ENCODE data around the gene TIFAB.

Gene TIFAB

DNA sequence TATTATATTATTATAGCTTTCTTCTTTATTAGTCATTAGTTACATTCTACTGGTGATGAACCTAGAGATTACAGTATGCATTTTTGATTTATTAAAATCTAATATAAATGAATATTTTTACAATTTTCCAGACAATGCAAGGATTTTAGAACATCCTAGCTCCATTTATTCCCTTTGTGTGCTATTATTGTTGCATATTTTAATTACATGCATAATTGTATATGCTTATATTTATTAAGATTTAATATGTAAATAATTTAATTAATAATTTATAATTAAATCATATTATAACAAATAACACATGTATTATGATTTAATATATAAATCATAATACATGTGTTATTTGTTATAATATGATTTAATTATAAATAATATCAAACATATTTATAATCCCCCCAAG, 29.7 kb downstream of the TIFAB start:
- no peak for DNase-seq

DNA sequence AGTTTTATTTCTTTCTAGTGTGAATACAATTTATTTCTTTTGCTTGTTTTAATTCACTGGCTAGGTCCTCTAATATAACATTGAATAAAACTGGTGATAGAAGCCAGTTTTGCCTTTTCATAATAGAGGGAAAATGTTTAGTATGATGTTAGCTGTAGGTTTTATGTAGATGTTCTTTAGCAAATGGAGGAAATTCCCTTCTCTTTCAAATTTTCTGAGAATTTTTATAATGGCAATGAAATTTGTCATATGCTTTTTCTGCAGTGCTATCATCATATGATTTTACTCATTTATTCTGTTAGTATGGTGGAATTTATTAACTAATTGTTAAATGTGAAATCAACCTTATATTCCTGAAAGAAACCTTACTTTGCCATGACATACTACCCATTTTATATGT, 35.1 kb downstream of the TIFAB start:
- DNase-seq, result no peak

DNA sequence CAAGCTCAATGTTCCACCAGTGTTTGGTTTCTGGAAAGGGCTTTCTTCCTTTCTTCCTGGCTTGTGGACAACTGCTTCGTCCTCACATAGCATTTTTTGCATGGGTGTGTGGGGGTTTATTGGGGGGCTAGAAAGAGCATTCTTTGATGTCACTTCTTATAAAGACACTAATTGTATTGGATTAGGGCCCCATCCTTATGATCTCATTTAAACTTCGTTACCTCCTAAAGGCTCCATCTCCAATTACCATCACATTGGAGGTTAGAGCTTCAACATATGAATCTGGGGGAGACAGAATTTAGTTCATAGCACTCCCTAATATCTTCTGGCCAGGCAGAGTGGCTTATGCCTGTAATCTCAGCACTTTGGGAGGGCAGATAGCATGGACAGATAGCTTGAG, 47.1 kb downstream of the TIFAB start:
- DNase-seq, result no peak

DNA sequence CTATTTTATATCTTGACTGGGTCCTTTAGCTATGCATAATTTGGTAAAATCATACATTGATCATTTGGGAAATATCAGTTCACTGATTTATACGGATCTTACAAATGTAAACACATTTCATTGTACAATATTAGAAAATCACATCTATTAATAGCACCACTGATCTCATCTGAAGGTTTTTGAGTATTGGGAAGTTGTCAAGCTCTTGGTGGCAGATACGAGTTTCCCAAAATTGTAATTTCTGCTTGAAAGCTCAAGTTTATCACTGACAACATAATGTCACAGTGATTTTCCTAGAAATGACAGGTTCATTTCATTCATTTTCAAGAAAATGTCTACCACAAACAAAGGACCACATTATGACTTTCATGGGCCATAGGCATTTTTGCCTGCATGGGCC, 50.1 kb downstream of the TIFAB start:
- DNase-seq, result no peak

DNA sequence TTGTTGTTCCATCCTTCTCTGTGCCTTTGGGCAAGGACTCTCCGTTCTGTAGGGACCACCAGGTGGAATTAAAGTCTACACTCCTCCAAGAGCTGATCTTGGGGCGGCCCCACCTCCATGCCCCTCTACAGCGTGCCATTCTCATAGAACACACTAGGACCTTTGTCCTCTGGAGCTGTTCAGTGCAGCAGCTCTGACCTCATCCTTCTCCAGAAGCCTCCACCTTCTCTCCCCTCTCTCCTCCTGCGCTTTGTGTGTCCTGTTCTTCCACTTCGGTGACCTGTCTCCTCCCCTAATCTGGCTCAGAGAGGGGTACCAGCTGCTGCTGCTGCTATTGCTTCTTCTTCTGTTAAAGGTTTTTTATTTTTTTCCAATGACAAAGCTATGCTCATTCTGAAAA, 51.3 kb downstream of the TIFAB start:
- DNase-seq, result no peak

DNA sequence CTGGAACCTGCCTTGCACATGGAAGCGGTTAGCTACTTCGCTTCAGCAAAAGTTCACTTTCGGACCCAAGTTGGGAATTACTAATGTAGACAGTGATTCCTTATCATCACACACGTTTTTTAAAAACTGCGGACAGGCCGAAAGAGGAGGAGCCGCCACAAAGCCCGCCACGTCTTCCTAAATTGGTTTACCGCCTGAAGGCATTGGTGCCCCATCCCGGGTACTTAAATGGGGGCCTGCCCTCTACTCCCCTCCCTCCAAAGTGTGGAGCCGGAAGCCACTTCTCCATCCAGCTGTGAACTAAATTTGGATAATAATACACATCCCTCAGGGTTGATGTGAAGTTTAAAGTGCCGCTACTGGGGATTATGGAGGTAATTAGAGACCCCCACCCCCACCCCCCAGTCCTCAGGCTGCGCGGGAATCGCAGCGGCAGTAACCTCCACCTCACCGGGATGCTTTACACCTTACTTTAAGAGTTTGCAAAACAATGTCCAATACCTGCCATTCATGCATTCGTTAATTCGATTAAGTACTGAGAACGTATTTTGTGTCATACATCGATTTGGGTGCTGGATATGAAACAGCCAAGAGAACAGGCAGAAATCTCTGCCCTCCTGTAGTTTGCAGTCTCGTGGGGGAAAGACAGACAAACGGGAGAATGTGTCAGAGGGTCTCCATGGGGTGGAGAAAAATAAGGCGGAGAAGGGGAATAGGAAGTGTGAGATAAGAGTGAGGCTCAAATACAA, 52.2 kb downstream of the TIFAB start:
- DNase-seq, result no peak

DNA sequence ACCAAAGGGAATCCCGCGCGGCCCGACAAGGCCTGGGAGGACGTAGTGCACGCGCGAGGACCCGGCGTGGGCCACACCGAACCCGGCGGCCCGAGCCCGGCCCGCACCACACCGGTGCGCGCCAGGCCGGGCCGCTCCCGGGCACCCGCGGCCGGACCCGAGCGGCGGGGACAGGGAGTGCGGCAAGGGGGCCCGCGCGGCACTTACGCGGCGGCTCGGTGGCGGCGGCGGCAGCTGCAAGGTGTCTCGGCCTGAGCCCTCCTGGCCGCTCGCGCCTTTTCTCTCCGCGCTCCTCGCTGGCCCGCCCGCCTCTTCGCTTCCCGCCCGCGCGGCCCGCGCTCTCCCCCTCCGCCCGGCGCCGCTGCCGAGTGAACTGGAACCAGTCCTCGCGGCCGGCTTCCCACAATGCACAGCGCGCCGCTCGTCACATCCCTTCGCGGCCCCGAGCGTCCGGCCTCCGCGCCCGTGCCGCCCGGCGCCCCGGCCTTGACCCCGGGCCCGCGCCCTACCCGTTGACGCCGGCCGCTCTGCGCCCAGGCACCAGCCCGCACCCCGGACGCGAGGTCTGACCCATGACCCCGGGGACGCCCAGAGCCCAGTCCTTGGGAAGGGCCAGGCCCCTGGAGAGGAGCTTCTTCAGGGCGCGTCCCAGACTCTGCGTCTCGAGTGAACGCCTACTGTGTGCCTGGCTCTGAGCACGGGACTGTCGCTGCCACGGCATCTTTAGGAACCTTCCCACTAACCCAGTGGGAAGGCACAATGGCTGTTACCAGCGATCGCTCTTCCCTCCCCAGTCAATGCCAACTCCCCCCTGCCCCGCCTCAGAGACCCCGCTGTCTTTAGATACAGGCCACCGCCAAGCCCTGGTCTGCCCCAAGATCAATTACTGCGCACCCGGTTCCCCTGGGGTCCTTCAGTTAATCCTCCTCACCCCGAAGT, 53.0 kb downstream of the TIFAB start, which contains the start of gene MACROH2A1:
Gene MACROH2A1, minus strand, starts transcription at position 377 of the 939 bp plus-strand sequence. CDS start 10,138 bp downstream, outside the sequence.
- DNase-seq, result peak; percentile 84

DNA sequence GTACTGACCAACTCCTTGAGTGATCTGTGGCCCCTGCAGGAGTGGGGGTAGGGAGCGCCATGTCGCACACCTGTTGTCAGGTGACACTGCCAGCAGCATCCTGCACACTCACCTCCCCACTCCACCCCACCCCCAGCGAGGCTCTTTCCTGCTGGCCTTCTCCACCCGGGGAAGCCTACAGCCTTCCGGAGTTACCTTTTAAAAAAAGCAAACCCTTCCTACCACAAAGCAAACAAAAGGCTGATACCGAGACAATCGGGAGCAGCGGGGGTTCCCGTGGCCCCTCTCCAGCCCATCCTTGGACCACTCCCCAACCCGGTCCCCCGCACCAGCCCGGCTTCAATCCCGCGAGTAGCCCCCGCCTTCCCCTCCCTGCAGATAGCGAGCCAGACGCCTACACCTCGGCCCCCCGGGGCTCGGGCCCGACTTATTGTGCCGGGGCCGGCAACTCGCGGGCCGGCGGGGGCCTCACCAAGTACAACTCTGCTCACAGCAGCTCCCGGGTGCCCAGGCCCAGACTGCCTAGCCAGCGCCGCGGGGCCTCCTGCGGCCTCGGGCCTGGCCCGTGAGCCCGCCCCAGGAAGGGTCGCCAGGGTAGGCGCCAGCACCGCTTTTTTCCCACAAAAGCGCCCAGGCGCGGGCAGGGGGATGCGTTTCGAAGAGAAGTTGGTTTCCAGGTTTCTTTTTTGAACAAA, 53.8 kb downstream of the TIFAB start:
- peak; percentile 45 for DNase-seq

Data from activated naive CD4-positive, alpha-beta T cell treated with anti-CD3 and anti-CD28 coated beads, Interleukin-2, amount 50 U/mL, for 16 hours (primary cell).